Measurements from ENCODE around the gene TMOD1. TPM values are rescaled to one million over a fixed set of nuclear protein-coding genes. Genes with fewer than 3 reads are reported as not detected.
"Not testable (repeated sequence)": the region's sequence is repeated elsewhere in the genome, so short reads cannot be mapped to it uniquely, and the experiment has no call there.

Gene TMOD1
- total RNA-seq, result 1 to 10 TPM; 1.0 to 4.9 TPM

- DNase-seq, result peak; percentile 75
- TF ChIP-seq, protein P1, sequence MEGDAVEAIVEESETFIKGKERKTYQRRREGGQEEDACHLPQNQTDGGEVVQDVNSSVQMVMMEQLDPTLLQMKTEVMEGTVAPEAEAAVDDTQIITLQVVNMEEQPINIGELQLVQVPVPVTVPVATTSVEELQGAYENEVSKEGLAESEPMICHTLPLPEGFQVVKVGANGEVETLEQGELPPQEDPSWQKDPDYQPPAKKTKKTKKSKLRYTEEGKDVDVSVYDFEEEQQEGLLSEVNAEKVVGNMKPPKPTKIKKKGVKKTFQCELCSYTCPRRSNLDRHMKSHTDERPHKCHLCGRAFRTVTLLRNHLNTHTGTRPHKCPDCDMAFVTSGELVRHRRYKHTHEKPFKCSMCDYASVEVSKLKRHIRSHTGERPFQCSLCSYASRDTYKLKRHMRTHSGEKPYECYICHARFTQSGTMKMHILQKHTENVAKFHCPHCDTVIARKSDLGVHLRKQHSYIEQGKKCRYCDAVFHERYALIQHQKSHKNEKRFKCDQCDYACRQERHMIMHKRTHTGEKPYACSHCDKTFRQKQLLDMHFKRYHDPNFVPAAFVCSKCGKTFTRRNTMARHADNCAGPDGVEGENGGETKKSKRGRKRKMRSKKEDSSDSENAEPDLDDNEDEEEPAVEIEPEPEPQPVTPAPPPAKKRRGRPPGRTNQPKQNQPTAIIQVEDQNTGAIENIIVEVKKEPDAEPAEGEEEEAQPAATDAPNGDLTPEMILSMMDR (IDR thresholded peaks at IDR 0.05), result no peak
- peak within 1 kb of the TSS; percentile 28 to 71 for H3K9ac ChIP-seq (ENCODE audit: low read depth in 2 of 2, low read length in 2 of 2)
- peaks cover 23% of the 10 kb centered on the region for H3K27me3 ChIP-seq
- no peak within 1 kb of the TSS for H3K27ac ChIP-seq
- no peaks in the 10 kb centered on the region for H3K9me3 ChIP-seq
- no peaks in the 10 kb centered on the region for H3K36me3 ChIP-seq
- H3K4me3 ChIP-seq, result peak within 1 kb of the TSS; percentile 67
- H3K4me1 ChIP-seq, result peaks cover 7% of the 10 kb centered on the region
- intact Hi-C loops (cut with DNase I), result no loop called here
Observed at GRCh38 chr9:97501177-97501971, at the start of gene TMOD1. Gene TMOD1 (plus strand): TSS chr9:97501666. CDS start chr9:97524189, 22,523 bp downstream.

GRCh38 chr9:97453573-97453972, 47.9 kb upstream of the TMOD1 start:
- H3K27ac ChIP-seq; H3K27me3 ChIP-seq; H3K9me3 ChIP-seq; H3K36me3 ChIP-seq; H3K4me3 ChIP-seq; DNase-seq; intact Hi-C loops (cut with DNase I); H3K4me1 ChIP-seq; H3K9ac ChIP-seq (ENCODE audit: low read depth in 2 of 2, low read length in 2 of 2): not testable (repeated sequence)

- DNase-seq; H3K4me1 ChIP-seq; H3K27ac ChIP-seq; H3K36me3 ChIP-seq; H3K27me3 ChIP-seq; H3K4me3 ChIP-seq; intact Hi-C loops (cut with DNase I); H3K9ac ChIP-seq (ENCODE audit: low read depth in 2 of 2, low read length in 2 of 2); H3K9me3 ChIP-seq: not testable (repeated sequence)
Observed at GRCh38 chr9:97456841-97457240, 44.6 kb upstream of the TMOD1 start.

DNA sequence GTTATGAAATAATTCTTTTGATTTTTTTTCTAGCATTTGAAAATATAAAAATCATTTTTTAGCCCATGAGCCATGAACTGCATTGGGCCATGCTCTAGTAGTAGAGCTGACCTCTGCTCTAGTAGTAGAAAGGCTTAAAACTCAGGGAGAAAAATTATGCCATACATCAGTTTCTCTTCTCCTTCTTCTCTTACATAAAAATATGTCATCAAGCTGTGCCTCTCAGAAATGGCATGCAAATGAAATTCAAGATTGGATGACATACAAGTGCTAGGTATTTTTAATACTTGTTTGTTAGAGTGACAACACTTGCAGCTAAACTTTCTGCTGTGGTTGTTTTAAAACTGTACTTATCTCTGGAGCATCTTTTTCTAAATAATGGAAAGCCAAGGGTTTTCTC, 42.1 kb upstream of the TMOD1 start:
- Histone ChIP-seq H3K4me1 (no peaks in the 10 kb centered on the region), H3K9ac (ENCODE audit: low read depth in 2 of 2, low read length in 2 of 2) (no peak overlapping the region), H3K27ac (no peak overlapping the region), H3K4me3 (no peak overlapping the region), H3K36me3 (no peaks in the 10 kb centered on the region), H3K9me3 (no peaks in the 10 kb centered on the region), H3K27me3 (no peaks in the 10 kb centered on the region)
- TF ChIP-seq, protein P1 (IDR thresholded peaks at IDR 0.05), result no peak
- intact Hi-C loops (cut with DNase I), result no loop called here
- no peak for DNase-seq

DNA sequence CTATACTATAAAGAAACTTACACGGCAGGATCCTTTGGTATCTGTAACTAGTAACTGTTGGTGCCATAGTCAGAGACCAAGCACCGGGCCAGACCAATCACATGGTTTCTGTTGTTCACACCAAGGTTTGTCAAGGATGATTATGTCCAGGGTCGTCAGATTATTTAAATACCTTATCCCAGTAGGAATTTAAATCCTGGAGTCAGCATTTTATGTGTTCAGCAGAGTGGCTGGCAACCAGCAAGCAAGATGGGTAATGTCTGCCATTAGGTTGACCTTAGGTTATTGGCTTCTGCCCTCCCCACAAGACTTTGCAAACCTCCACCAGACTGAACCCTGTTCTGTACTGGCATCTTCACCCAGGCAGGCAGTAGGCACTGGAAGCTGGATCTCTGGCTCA, 39.3 kb upstream of the TMOD1 start:
- Histone ChIP-seq H3K27me3 (no peaks in the 10 kb centered on the region), H3K9ac (ENCODE audit: low read depth in 2 of 2, low read length in 2 of 2) (no peak overlapping the region), H3K4me1 (no peaks in the 10 kb centered on the region), H3K9me3 (no peaks in the 10 kb centered on the region), H3K36me3 (no peaks in the 10 kb centered on the region), H3K27ac (no peak overlapping the region), H3K4me3 (no peak overlapping the region)
- no peak for DNase-seq
- TF ChIP-seq, protein P1 (IDR thresholded peaks at IDR 0.05), result no peak
- intact Hi-C loops (cut with DNase I), result no loop called here

- intact Hi-C loops (cut with DNase I), result no loop called here
- DNase-seq, result no peak
- no peak overlapping the region for H3K27ac ChIP-seq
- no peaks in the 10 kb centered on the region for H3K36me3 ChIP-seq
- H3K4me3 ChIP-seq, result no peak overlapping the region
- no peak overlapping the region for H3K9ac ChIP-seq (ENCODE audit: low read depth in 2 of 2, low read length in 2 of 2)
- no peaks in the 10 kb centered on the region for H3K9me3 ChIP-seq
- no peaks in the 10 kb centered on the region for H3K4me1 ChIP-seq
- TF ChIP-seq, protein P1 (IDR thresholded peaks at IDR 0.05), result no peak
- no peaks in the 10 kb centered on the region for H3K27me3 ChIP-seq
Observed at GRCh38 chr9:97462914-97463313, 38.6 kb upstream of the TMOD1 start.
